Activated T-cell treated with anti-CD3 and anti-CD28 coated beads for 4 hours (primary cell): ENCODE data around the gene MYPN.
"Not testable (repeated sequence)": the region's sequence is repeated elsewhere in the genome, so short reads cannot be mapped to it uniquely, and the experiment has no call there.

Experiments used
- DNase-seq: peaks from one replicate; pipeline ENCODE4 v3.0.0-alpha.2; 2020

MYPN gene

GRCh38 chr10:68175949-68176348, 66.7 kb downstream of the MYPN start:
- DNase-seq = no peak

GRCh38 chr10:68176797-68177196, 67.5 kb downstream of the MYPN start:
- DNase-seq = no peak

- no peak for DNase-seq
Observed at GRCh38 chr10:68178592-68178991, 69.3 kb downstream of the MYPN start.

- DNase-seq = no peak
Observed at GRCh38 chr10:68179016-68179415, 69.7 kb downstream of the MYPN start.

GRCh38 chr10:68180490-68180889, 71.2 kb downstream of the MYPN start:
- no peak for DNase-seq

- no peak for DNase-seq
Observed at GRCh38 chr10:68184546-68184945, 75.3 kb downstream of the MYPN start.

GRCh38 chr10:68185085-68185484, 75.8 kb downstream of the MYPN start:
- DNase-seq = no peak

- no peak for DNase-seq
Observed at GRCh38 chr10:68188835-68189234, 79.5 kb downstream of the MYPN start.

GRCh38 chr10:68192113-68192512, 82.8 kb downstream of the MYPN start:
- DNase-seq = no peak

GRCh38 chr10:68194290-68194689, 85.0 kb downstream of the MYPN start:
- DNase-seq = no peak

GRCh38 chr10:68195776-68196175, 86.5 kb downstream of the MYPN start:
- not testable (repeated sequence) for DNase-seq

GRCh38 chr10:68196701-68197100, 87.4 kb downstream of the MYPN start:
- no peak for DNase-seq

- DNase-seq = no peak
Observed at GRCh38 chr10:68202960-68203353, 93.7 kb downstream of the MYPN start.

GRCh38 chr10:68208424-68209042, 99.2 kb downstream of the MYPN start:
- DNase-seq = no peak

- no peak for DNase-seq
Observed at GRCh38 chr10:68211669-68212068, 102.4 kb downstream of the MYPN start.

- no peak for DNase-seq
Observed at GRCh38 chr10:68212721-68213352, 103.5 kb downstream of the MYPN start.

GRCh38 chr10:68218786-68219185, 109.5 kb downstream of the MYPN start:
- DNase-seq = no peak

GRCh38 chr10:68221196-68221595, 111.9 kb downstream of the MYPN start:
- DNase-seq = no peak

GRCh38 chr10:68222391-68222790, 113.1 kb downstream of the MYPN start:
- no peak for DNase-seq

GRCh38 chr10:68223535-68224165, 114.4 kb downstream of the MYPN start:
- no peak for DNase-seq

- DNase-seq = no peak
Observed at GRCh38 chr10:68224810-68225209, 115.5 kb downstream of the MYPN start.

GRCh38 chr10:68230268-68230667, 121.0 kb downstream of the MYPN start:
- DNase-seq = no peak

- no peak for DNase-seq
Observed at GRCh38 chr10:68231106-68231816, 122.0 kb downstream of the MYPN start.

GRCh38 chr10:68231817-68232251, 122.5 kb downstream of the MYPN start, which contains the start of gene ATOH7:
TSS of gene ATOH7 (minus strand) at chr10:68232113. CDS start at chr10:68231677, 436 bp downstream.
- DNase-seq = no peak
